Gastrocnemius medialis (tissue), 4 donors: ENCODE data around the gene HLA-DRB1.

ENCODE experiments used
- CTCF ChIP-seq, 5 experiments: fragments of 450-650 bp in 3 of 5; fragments of 200-600 bp in 2 of 5; sonication (generic) in 2 of 5; IDR thresholded peaks in 4 of 5; conservative IDR thresholded peaks in 1 of 5; 1 replicate in 4 of 5; 2 replicates in 1 of 5; pipeline ENCODE4 v1.5.1; 2016 to 2019; ENCODE audit warnings: antibody characterized with exemption in 5 of 5, mild to moderate bottlenecking in 3 of 5, moderate library complexity in 3 of 5
- POLR2A ChIP-seq, 2 donors: fragments of 450-650 bp; IDR thresholded peaks; one replicate each; pipeline ENCODE4 v1.6.1; 2017; ENCODE audit warnings: antibody characterized with exemption in 2 of 2, mild to moderate bottlenecking in 2 of 2, moderate library complexity in 2 of 2

- TF ChIP-seq POLR2A (IDR thresholded peaks at IDR 0.05) (no peak), CTCF (IDR thresholded peaks at IDR 0.05 in 4 of 5, conservative IDR thresholded peaks at IDR 0.05 in 1 of 5) (no peak)
These were observed 19.2 kb downstream of the HLA-DRB1 start for GRCh38 chr6:32570363-32570905.
